ENCODE data around the gene ZNF79. TPM values are rescaled to one million over a fixed set of nuclear protein-coding genes. Genes with fewer than 3 reads are reported as not detected.

Gene ZNF79
- total and polyA plus RNA-seq, 2 of the 8 experiments (the other 6 are each of a cell fraction or from before 2014, with no cell fraction given) = 2.4 to 7.4 TPM

GRCh38 chr9:127419348-127419747, 4.8 kb upstream of the ZNF79 start (continued):
- TF ChIP-seq, protein P1, sequence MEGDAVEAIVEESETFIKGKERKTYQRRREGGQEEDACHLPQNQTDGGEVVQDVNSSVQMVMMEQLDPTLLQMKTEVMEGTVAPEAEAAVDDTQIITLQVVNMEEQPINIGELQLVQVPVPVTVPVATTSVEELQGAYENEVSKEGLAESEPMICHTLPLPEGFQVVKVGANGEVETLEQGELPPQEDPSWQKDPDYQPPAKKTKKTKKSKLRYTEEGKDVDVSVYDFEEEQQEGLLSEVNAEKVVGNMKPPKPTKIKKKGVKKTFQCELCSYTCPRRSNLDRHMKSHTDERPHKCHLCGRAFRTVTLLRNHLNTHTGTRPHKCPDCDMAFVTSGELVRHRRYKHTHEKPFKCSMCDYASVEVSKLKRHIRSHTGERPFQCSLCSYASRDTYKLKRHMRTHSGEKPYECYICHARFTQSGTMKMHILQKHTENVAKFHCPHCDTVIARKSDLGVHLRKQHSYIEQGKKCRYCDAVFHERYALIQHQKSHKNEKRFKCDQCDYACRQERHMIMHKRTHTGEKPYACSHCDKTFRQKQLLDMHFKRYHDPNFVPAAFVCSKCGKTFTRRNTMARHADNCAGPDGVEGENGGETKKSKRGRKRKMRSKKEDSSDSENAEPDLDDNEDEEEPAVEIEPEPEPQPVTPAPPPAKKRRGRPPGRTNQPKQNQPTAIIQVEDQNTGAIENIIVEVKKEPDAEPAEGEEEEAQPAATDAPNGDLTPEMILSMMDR (IDR thresholded peaks at IDR 0.05; ENCODE audit: control extremely low read depth in 1 of 3, insufficient read depth in 1 of 3, low read depth in 1 of 3, low read length in 3 of 3) = no peak
- TF ChIP-seq TAF7 (optimal IDR thresholded peaks at IDR 0.05; ENCODE audit: borderline replicate concordance, low read depth, low read length) (no peak), RNF2 (IDR thresholded peaks at IDR 0.05; ENCODE audit: borderline replicate concordance, low read depth, low read length, missing control alignments, poor library complexity, severe bottlenecking) (no peak), SRF (IDR thresholded peaks at IDR 0.05; ENCODE audit: low read depth, low read length) (no peak), SIX5 (IDR thresholded peaks at IDR 0.05; ENCODE audit: low read depth, low read length) (no peak), KDM4A (IDR thresholded peaks at IDR 0.05; ENCODE audit: low read depth, low read length, severe bottlenecking) (no peak), RFX5 (IDR thresholded peaks at IDR 0.05; ENCODE audit: borderline replicate concordance, low read depth, low read length) (no peak)

Measured in H1 (cell line).